AG20443 (cell line): ENCODE results near the gene RFC3.

ENCODE experiments used
- DNase-seq: peaks from one replicate; pipeline ENCODE4 v3.0.0; 2012; ENCODE audit warnings: low spot score, mixed read lengths

The RFC3 gene

GRCh38 chr13:33865945-33866344 lies 48.0 kb downstream of the RFC3 start:
- DNase-seq = no peak

- no peak for DNase-seq
Observed at GRCh38 chr13:33867472-33867871, 49.5 kb downstream of the RFC3 start.

- no peak for DNase-seq
Observed at GRCh38 chr13:33868343-33868994, 50.5 kb downstream of the RFC3 start.

- DNase-seq = no peak
Observed at GRCh38 chr13:33869005-33869404, 51.1 kb downstream of the RFC3 start.

GRCh38 chr13:33870046-33870668 lies 52.2 kb downstream of the RFC3 start:
- DNase-seq = no peak

GRCh38 chr13:33871207-33872004 lies 53.5 kb downstream of the RFC3 start:
- no peak for DNase-seq

GRCh38 chr13:33872005-33872351 lies 54.0 kb downstream of the RFC3 start:
- no peak for DNase-seq

GRCh38 chr13:33873251-33873908 lies 55.4 kb downstream of the RFC3 start:
- no peak for DNase-seq

- no peak for DNase-seq
Observed at GRCh38 chr13:33874871-33875270, 56.9 kb downstream of the RFC3 start.

- no peak for DNase-seq
Observed at GRCh38 chr13:33875618-33876401, 57.9 kb downstream of the RFC3 start.

GRCh38 chr13:33876716-33877394 lies 58.9 kb downstream of the RFC3 start:
- DNase-seq = no peak

GRCh38 chr13:33879118-33879517 lies 61.2 kb downstream of the RFC3 start:
- no peak for DNase-seq

- DNase-seq = no peak
Observed at GRCh38 chr13:33882804-33883203, 64.9 kb downstream of the RFC3 start.

GRCh38 chr13:33884531-33885220 lies 66.7 kb downstream of the RFC3 start:
- DNase-seq = no peak
